Vagina (tissue), 2 donors: ENCODE measurements around the gene KLF1. TPM values are rescaled to one million over a fixed set of nuclear protein-coding genes. Genes with fewer than 3 reads are reported as not detected.
A peak's percentile ranks its signal among the peaks of the same experiment; 100 is the strongest.

Experiments used
- DNase-seq, 2 donors: peaks; one replicate each; pipeline ENCODE4 v3.0.0-alpha.2; 2017; ENCODE audit errors: extremely low spot score in 2 of 2
- H3K27ac ChIP-seq: fragments of 200-600 bp; sonication (generic); one replicate; pipeline ENCODE4 v1.5.1; 2019
- H3K27me3 ChIP-seq: fragments of 200-600 bp; sonication (generic); one replicate; pipeline ENCODE4 v1.5.1; 2019
- H3K36me3 ChIP-seq, 2 donors: fragments of 200-600 bp; sonication (generic); one replicate each; pipeline ENCODE4 v1.5.1; 2017 to 2019
- H3K4me1 ChIP-seq: fragments of 200-600 bp; sonication (generic); one replicate; pipeline ENCODE4 v1.5.1; 2019
- H3K4me3 ChIP-seq, 2 donors: fragments of 200-600 bp; sonication (generic); 1 replicate in 1 of 2; 2 replicates in 1 of 2; pipeline ENCODE4 v1.5.1; 2016 to 2019
- H3K9me3 ChIP-seq: fragments of 200-600 bp; sonication (generic); one replicate; pipeline ENCODE4 v1.5.1; 2019
- POLR2A ChIP-seq, 2 donors: fragments of 450-650 bp; IDR thresholded peaks; one replicate each; pipeline ENCODE4 v1.6.1; 2017; ENCODE audit warnings: antibody characterized with exemption in 2 of 2, mild to moderate bottlenecking in 2 of 2, moderate library complexity in 2 of 2
- POLR2AphosphoS5 ChIP-seq, 2 donors: sonication (generic); formaldehyde crosslinking; IDR thresholded peaks; one replicate each; pipeline ENCODE4 v1.9.0; 2017; ENCODE audit warnings: antibody characterized with exemption in 2 of 2, mild to moderate bottlenecking in 2 of 2, low read depth in 1 of 2; ENCODE audit not compliant: insufficient read depth in 1 of 2
- intact Hi-C: fragments of 100-400 bp; cut with DNase I; formaldehyde crosslinking; loops from one replicate; pipeline ENCODE4 v1.15.1; 2023
- total RNA-seq: library from RNA; depleted of rRNA; stranded (reverse); fragments of >200 nt; gene quantifications from one replicate; pipeline ENCODE4 v1.2.3, GENCODE V29; 2016
- TF ChIP-seq, protein P1 (sequence below), 3 experiments: fragments of 450-650 bp in 2 of 3; fragments of 200-600 bp in 1 of 3; sonication (generic) in 1 of 3; IDR thresholded peaks; one replicate each; pipeline ENCODE4 v1.5.1; 2017 to 2019; ENCODE audit warnings: antibody characterized with exemption in 3 of 3, mild to moderate bottlenecking in 2 of 3, moderate library complexity in 2 of 3

KLF1 gene
- total RNA-seq, 1 donor from 2014 or later, result not detected

DNA sequence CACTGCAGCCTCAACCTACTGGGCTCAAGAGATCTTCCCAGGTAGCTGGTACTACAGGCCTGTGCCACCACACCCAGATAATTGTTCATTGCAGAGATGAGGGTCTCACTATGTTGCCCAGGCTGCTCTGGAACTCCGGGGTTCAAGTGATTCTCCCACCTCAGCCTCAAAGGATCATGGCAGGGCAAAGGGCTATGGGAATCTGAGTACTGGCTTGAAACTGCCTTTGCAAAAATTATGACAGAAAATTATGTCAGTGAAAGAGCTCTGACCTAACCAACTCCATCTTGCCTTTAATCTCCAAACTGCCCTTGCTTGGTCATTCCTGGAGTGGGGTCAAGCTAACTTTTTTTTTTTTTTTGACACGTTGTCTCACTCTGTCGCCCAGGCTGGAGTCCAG lies 4.4 kb downstream of the KLF1 start:
- H3K27me3 ChIP-seq, result no peaks in the 10 kb centered on the region
- H3K9me3 ChIP-seq, result peaks cover 8% of the 10 kb centered on the region
- DNase-seq, result no peak
- H3K4me1 ChIP-seq, result peaks cover 25% of the 10 kb centered on the region
- intact Hi-C loops, result loop anchor here (2.0 kb wide), 1 partner anchor 72 kb away; no protein-coding TSS in a partner anchor
- no peak for TF ChIP-seq POLR2AphosphoS5 (IDR thresholded peaks at IDR 0.05; ENCODE audit: insufficient read depth in 1 of 2, low read depth in 1 of 2)
- no peak for TF ChIP-seq POLR2A (IDR thresholded peaks at IDR 0.05)
- TF ChIP-seq, protein P1, sequence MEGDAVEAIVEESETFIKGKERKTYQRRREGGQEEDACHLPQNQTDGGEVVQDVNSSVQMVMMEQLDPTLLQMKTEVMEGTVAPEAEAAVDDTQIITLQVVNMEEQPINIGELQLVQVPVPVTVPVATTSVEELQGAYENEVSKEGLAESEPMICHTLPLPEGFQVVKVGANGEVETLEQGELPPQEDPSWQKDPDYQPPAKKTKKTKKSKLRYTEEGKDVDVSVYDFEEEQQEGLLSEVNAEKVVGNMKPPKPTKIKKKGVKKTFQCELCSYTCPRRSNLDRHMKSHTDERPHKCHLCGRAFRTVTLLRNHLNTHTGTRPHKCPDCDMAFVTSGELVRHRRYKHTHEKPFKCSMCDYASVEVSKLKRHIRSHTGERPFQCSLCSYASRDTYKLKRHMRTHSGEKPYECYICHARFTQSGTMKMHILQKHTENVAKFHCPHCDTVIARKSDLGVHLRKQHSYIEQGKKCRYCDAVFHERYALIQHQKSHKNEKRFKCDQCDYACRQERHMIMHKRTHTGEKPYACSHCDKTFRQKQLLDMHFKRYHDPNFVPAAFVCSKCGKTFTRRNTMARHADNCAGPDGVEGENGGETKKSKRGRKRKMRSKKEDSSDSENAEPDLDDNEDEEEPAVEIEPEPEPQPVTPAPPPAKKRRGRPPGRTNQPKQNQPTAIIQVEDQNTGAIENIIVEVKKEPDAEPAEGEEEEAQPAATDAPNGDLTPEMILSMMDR (IDR thresholded peaks at IDR 0.05), result no peak
- H3K4me3 ChIP-seq, result no peak overlapping the region
- no peak overlapping the region for H3K27ac ChIP-seq
- H3K36me3 ChIP-seq, result peaks cover 0 to 11% of the 10 kb centered on the region in 2 donors

DNA sequence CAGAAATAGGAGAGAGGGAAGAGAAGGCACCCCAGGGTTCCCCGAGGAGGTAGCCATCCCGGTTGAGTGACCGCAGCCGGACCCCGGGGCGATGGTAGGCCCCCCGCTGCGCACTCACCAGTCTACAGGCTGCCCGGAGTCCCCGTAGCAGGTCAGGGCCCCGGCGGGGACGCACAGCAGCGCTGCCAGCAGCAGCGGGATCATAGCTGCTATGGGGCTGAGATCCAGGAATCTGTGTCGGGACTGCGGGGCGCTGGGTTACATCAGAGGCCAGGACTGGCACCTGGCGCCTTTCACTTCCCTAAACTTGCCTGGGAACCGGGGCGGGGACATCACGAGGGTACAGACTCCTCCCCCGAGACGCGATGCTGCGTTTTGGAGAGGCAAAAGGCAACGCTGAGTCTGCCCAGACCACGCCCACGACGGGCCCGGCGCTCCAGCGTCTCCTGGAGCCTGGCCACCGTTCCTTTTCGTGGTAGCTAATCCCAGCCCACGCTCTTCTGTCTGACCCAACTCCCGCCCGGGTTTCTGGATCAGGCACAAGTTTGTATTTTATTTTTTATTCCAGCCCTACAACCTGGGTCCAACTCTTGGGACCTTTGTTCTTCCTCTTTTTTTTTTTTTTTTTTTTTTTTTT lies 5.7 kb downstream of the KLF1 start, which contains the start of gene DNASE2:
DNASE2 (minus strand) TSS at position 278 of the 637 bp plus-strand sequence; CDS start at position 204, 74 bp downstream.
- peak in 1 of 2 donors; percentile 95 for DNase-seq
- TF ChIP-seq POLR2A (IDR thresholded peaks at IDR 0.05), result peak in 1 of 2 donors; percentile 62
- TF ChIP-seq POLR2AphosphoS5 (IDR thresholded peaks at IDR 0.05; ENCODE audit: insufficient read depth in 1 of 2, low read depth in 1 of 2), result peak; percentile 92 to 93
- TF ChIP-seq, protein P1 (IDR thresholded peaks at IDR 0.05), result no peak
- Histone ChIP-seq H3K27ac (peak within 1 kb of the TSS; percentile 86), H3K4me3 (peak within 1 kb of the TSS; percentile 79), H3K36me3 (peaks cover 0 to 24% of the 10 kb centered on the region in 2 donors), H3K9me3 (peaks cover 8% of the 10 kb centered on the region), H3K27me3 (no peaks in the 10 kb centered on the region), H3K4me1 (peaks cover 25% of the 10 kb centered on the region)
- intact Hi-C loops, result no loop called here

DNA sequence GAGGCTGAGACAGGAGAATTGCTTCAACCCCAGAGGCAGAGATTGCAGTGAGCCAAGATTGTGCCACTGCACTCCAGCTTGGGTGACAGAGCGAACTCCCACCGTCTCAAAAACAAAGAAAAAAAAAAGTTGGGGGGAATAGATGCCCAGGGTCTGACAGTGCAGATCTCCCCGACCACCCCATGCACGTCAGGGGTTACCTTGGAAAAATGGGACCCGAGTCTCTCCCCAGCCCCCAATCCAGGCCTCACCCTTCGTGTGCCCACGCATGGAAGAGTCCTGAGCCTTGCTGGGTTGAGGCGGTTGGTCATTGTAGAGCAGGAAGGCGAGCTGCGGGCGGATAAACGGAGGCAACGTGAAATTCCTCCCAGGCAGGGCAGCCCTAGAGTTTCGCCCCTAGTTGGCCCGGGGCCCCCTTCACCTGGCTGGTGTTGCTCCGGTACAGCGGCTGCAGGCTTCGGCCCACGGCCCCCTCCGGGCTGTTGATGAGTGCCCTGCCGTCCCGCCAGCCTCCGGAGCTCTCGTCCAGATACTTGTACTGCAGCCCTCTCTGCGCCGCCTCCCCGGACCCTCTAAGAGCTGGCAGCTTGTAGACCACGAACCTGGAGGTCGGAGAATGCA lies 6.3 kb downstream of the KLF1 start:
- peak overlapping the region; percentile 86 for H3K27ac ChIP-seq
- H3K27me3 ChIP-seq, result no peaks in the 10 kb centered on the region
- H3K36me3 ChIP-seq, result peaks cover 0 to 27% of the 10 kb centered on the region in 2 donors
- DNase-seq, result no peak
- TF ChIP-seq POLR2AphosphoS5 (IDR thresholded peaks at IDR 0.05; ENCODE audit: insufficient read depth in 1 of 2, low read depth in 1 of 2), result no peak
- TF ChIP-seq, protein P1 (IDR thresholded peaks at IDR 0.05), result no peak
- no peak for TF ChIP-seq POLR2A (IDR thresholded peaks at IDR 0.05)
- intact Hi-C loops, result no loop called here
- H3K4me1 ChIP-seq, result peaks cover 20% of the 10 kb centered on the region
- peaks cover 8% of the 10 kb centered on the region for H3K9me3 ChIP-seq
- H3K4me3 ChIP-seq, result peak overlapping the region; percentile 79

DNA sequence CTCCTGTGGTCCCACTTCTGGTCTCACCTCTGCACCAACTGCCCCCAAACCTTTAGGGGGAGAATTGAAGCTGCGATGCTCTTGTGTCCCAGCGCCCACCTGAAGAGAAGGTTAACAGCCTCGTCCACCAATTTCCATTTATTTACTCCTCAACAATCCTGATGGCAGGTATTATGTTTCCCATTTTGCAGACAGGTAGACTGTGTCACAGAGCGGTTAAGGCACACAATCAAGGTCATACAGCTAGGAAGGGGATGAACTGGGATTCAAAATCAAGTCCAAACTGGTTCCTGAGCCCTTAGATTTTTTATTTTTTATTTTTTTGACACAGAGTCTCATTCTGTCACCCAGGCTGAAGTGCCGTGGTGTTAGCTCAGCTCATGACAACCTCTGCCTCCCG lies 11.9 kb downstream of the KLF1 start:
- Histone ChIP-seq H3K4me3 (no peak overlapping the region), H3K36me3 (peaks cover 0 to 29% of the 10 kb centered on the region in 2 donors), H3K27ac (no peak overlapping the region), H3K27me3 (no peaks in the 10 kb centered on the region), H3K9me3 (no peaks in the 10 kb centered on the region), H3K4me1 (peaks cover under 1% of the 10 kb centered on the region)
- intact Hi-C loops, result no loop called here
- TF ChIP-seq, protein P1 (IDR thresholded peaks at IDR 0.05), result no peak
- TF ChIP-seq POLR2AphosphoS5 (IDR thresholded peaks at IDR 0.05; ENCODE audit: insufficient read depth in 1 of 2, low read depth in 1 of 2), result no peak
- no peak for TF ChIP-seq POLR2A (IDR thresholded peaks at IDR 0.05)
- no peak for DNase-seq
